NCI-H1417 treated with DMSO at 0.1 percent for 48 hours (cell line): ENCODE data around the gene ZNRF2.
"Not testable (repeated sequence)": the region's sequence is repeated elsewhere in the genome, so short reads cannot be mapped to it uniquely, and the experiment has no call there.

Experiments used
- DNase-seq: peaks from one replicate; lab custom pipeline; 2025; lab: John Stamatoyannopoulos, UW

ZNRF2 gene

DNA sequence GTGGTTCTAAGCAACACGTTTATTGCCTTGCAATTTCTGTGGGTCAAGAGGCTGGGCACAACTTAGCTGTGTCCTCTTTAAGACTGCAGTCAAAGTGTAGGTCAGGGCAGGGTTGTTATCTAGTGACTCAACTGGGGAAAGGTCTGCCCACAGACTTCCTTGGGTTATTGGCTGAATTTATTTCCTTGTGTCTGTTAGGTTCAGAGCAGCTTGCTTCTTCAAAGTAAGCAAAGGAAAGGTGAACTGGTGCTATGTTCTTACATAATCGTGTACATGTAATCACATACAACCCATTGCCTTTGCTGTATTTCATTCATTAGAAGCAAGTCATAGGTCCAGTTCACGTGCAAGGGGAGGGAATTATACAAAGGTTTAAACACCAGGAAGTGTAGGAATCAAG is 5.9 kb downstream of the ZNRF2 start:
- not testable (repeated sequence) for DNase-seq

- DNase-seq: not testable (repeated sequence)
Measured at GRCh38 chr7:30292416-30293038, 8.1 kb downstream of the ZNRF2 start.

DNA sequence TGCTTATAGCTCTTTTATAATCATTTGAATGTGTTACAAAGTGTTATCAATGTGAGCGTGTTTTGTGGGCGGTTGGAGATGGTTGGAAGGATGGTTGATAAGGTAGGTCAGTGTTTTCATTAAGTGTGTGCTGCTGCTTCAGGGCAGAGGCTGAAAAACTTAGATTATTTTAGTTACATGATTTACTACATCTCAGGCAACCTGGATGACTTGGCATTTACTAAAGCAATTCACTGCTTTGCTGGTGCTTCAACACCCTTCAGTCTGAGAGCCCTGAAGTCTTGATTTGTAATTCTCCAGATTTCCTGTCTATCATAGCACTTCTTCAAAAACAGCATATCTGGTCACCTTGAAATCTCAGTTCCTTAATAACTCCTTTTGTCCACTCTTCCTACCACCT is 11.9 kb downstream of the ZNRF2 start:
- not testable (repeated sequence) for DNase-seq

DNA sequence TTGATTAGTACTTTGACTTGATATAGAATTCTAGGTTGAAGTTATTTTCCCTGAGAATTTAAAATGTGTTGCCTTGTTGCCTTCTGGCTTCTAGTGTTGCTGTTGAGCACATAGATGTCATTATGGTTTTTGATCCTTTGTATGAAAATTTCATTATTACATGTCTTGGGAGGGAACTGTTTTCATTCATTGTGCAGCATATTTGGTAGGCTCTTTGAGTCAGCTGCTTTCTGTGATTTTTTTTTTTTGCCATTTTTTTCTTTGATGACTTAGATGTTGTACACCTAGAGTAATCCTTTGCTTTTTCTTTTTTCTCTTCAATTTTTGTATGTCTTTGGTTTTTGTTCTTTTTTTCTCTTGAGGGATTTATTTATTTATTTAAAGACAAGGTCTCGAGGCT is 13.1 kb downstream of the ZNRF2 start:
- DNase-seq: not testable (repeated sequence)

DNA sequence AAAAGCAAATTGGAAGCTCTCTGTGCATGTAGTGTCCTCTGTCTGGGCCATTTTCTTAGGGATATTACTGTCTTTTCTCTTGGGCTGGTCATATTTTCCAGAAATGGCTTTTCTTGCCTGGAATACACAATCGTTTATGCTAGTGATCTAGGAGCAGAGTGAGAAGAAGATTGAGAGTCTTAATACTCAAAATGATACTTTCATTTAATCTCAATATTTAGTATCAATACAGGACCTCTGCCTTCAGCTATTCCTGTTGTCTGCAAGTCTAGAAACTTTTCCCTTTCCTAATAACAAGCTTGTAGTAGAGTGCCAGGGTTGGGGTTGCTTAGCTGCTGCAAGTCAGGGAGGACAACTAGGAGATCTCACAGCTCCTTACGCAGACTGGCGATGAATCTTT is 14.0 kb downstream of the ZNRF2 start:
- not testable (repeated sequence) for DNase-seq

DNA sequence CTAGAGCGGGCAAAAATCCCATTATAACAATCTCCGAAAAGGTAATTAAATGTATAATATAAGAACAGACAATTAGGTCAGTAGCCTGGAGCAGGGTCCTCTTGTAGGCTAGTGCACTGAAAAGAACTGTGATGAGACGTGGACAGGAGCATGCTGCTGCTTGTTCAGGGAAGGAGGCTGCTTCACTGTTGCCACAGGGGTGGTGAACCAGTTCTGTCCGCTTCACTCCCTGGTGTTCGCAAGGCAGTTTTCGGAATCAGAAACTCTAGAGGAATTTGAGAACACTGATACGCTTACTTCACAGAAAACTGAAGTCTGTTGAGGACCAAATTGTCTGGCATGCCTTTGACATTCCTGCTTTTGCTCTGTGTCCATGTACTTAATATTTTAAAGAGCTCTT is 17.4 kb downstream of the ZNRF2 start:
- DNase-seq: no peak

DNA sequence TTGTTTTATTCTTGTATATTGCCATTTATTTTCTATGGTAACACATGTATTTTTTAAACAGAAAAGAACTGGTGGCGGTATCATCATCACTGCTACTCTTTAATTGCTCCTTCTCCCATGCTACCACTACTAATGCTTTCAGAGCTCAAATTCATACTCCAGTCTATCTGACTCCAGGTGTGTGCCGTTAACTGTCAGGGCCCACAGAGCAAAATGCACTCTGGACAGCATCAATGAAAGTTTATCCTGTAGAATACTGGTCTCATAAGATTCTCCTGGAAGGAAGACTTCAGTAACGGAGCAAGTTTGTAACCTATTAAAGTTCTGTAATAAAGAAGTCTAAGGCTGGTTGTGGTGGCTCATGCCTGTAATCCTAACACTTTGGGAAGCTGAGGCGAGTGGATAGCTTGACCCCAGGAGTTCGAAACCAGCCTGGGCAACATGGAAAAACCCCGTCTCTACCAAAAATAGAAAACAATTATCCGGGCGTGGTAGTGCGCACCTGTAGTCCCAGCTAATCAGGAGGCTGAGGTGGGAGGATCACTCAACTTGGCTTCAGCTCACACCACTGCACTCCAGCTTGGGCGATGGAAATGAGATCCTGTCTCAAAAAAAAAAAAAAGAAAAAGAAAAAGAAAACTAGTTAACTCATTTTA is 18.4 kb downstream of the ZNRF2 start:
- DNase-seq: no peak

DNA sequence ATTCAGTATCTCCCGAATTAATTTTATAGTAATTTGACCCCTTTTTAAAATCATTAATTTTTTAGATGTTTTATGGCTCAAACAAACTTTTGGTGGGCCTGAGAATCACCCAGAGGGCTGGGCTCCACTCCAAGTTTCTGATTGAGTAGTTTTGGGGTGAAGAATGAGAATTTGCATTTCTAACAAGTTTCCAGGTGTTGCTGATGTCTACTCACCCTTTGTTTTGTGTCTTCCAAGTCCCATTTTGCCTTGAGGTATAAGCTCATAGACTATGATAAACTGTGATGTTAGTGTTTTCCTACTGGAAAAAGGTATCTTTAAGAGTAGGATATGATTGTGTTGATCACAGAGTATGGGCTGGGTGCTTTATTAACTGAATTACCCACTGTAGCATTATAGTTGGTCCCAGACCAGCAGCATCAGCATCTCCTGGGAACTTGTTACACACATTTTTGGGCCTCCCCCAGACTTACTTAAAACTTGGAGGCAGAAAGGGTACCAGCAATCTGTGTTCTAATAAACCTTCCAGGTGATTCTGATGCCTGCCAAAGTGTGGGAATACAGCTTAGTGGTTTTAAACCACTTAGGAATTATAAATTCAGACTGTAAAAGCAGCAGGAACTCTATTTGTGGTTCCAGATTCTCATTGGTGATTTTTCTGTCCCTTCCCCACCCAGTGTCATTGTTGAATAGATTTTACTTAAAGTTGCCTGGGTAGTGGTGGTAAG is 19.1 kb downstream of the ZNRF2 start:
- no peak for DNase-seq

GRCh38 chr7:30304177-30304884 is 19.9 kb downstream of the ZNRF2 start:
- no peak for DNase-seq

DNA sequence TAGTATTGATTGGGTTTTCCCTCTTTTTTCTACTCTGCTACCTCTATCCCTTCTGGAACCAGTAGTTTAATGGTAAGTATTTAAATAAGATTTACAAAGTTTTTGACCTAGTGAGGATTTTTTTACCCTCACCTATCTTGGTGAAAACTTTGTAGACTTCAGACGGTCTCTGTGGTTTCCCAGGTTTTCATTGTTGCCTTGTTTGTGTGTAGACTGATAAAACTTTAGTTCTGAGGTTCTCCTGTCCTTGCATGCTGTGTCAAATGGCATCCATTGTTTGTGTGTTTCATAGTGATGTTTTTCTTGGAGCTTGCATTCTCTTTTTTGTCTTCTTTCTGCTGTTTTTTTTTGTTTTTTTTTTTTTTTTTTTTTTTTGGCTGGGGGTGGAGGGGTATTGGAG is 22.6 kb downstream of the ZNRF2 start:
- DNase-seq: no peak

- DNase-seq: no peak
Measured at GRCh38 chr7:30308389-30308788, 24.0 kb downstream of the ZNRF2 start.

- DNase-seq: no peak
Measured at GRCh38 chr7:30309302-30309701, 24.9 kb downstream of the ZNRF2 start.

DNA sequence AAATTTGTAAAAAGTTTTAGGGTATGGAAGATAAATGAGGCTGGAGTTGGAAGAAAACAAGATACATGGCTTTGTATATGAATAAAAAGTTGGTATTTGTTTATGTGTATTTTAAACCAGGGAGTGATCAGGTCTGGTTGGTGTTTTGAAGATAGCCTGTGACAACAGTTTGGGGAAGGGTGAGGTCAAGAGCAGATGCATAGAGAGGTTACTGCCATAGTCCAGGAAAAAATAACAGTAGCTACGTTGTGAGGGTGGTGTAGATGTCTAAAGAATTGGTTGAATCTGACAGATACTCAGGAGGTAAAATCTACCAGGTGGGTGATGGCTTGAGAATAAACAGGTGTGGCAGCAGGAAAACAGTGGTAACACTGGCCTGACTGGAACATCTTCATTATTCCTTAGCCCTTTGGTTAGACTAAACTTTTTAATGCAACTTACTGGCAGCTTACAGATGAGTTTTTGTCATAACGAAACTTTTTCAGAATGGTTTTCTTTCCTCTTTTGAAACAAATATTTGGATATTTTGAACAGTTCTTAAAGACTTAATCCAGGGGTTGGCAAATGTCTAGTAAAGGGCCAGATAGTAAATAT is 25.5 kb downstream of the ZNRF2 start:
- DNase-seq: no peak

GRCh38 chr7:30310674-30311362 is 26.4 kb downstream of the ZNRF2 start:
- no peak for DNase-seq

DNA sequence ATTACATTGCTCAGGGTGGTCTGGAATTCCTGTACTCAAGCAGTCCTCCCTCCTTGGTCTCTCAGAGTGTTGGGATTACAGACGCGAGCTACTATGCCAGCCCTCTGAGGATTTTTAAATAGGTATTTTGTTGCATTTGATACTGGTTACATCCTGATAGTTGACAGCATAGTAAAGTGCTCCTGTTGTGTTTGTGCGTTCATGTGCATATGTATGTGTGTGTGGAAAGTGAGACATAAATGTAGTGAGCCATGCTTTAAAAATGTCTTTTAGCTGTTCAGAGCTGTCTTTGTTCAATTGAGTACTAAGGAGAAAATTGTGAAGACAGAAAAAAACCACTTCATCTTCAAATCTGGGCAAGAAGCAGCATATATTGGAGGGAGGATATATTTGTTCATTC is 27.8 kb downstream of the ZNRF2 start:
- no peak for DNase-seq

DNA sequence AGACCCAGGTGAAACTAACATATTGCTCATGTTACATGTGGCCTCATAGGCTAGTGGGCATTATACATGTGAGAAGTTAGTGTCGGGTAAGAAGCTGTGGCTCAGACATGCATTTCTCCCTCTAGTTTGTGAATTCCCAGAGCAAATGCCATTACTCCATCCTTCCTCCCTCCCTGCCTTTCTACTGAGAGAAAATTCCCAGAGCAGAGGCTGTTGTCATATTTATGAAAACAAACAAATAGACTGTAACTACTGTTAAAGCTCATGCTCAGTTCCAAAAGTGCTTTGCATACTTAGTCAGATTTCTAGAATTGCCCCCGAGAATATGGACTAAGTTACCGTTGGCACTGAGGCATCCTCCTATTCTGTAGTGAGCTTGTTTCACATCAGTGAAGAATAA is 29.0 kb downstream of the ZNRF2 start:
- DNase-seq: no peak

DNA sequence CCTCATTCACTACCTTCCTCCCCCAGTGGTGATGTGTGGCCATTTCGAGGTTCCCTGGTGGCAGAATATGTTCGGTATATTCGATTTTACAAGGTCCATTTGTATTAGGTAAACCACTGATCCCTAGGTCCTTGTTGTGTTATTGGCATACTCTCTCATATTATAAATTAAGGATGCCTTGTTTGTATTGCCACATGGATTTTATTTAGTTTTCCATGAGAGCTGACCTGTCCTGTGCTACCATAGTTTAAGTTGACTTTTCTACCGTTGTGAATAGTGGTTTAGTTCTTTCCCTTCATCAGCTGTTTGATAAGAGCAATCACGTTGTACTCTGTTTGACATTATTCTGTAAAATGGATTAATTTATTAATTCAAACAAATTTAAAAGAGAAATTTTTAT is 29.4 kb downstream of the ZNRF2 start:
- no peak for DNase-seq

- no peak for DNase-seq
Measured at GRCh38 chr7:30315589-30315988, 31.2 kb downstream of the ZNRF2 start.

GRCh38 chr7:30320392-30320791 is 36.0 kb downstream of the ZNRF2 start:
- no peak for DNase-seq

- DNase-seq: no peak
Measured at GRCh38 chr7:30321089-30321881, 36.9 kb downstream of the ZNRF2 start.

GRCh38 chr7:30321882-30322192 is 37.4 kb downstream of the ZNRF2 start:
- no peak for DNase-seq
